NCI-H345 treated with DMSO at 0.1 percent for 48 hours (cell line): ENCODE results near the gene ARL10.

Experiments
- DNase-seq: peaks from one replicate; lab custom pipeline; 2025; ENCODE audit not compliant: unreplicated experiment; lab: John Stamatoyannopoulos, UW

The ARL10 gene

GRCh38 chr5:176410486-176411180 lies 45.3 kb downstream of the ARL10 start:
- no peak for DNase-seq

- DNase-seq: no peak
Observed at GRCh38 chr5:176412517-176413254, 47.4 kb downstream of the ARL10 start.

GRCh38 chr5:176413255-176413565 lies 47.9 kb downstream of the ARL10 start:
- no peak for DNase-seq

- no peak for DNase-seq
Observed at GRCh38 chr5:176413709-176414191, 48.5 kb downstream of the ARL10 start.

GRCh38 chr5:176414704-176415103 lies 49.4 kb downstream of the ARL10 start:
- no peak for DNase-seq

GRCh38 chr5:176415240-176415951 lies 50.1 kb downstream of the ARL10 start:
- DNase-seq: no peak

GRCh38 chr5:176415952-176416924 lies 51.0 kb downstream of the ARL10 start, which contains the start of gene CLTB:
Gene CLTB, minus strand, starts transcription at chr5:176416539. Its CDS starts 176 bp downstream, at chr5:176416363.
- DNase-seq: peak; percentile 80

GRCh38 chr5:176416965-176417364 lies 51.7 kb downstream of the ARL10 start:
- no peak for DNase-seq

GRCh38 chr5:176418251-176418650 lies 53.0 kb downstream of the ARL10 start:
- no peak for DNase-seq

GRCh38 chr5:176420086-176420485 lies 54.8 kb downstream of the ARL10 start:
- DNase-seq: no peak

- no peak for DNase-seq
Observed at GRCh38 chr5:176420972-176421544, 55.8 kb downstream of the ARL10 start.

- DNase-seq: no peak
Observed at GRCh38 chr5:176424181-176424580, 58.9 kb downstream of the ARL10 start.

GRCh38 chr5:176425138-176425537 lies 59.9 kb downstream of the ARL10 start:
- DNase-seq: no peak

- no peak for DNase-seq
Observed at GRCh38 chr5:176425791-176426190, 60.5 kb downstream of the ARL10 start.

- DNase-seq: no peak
Observed at GRCh38 chr5:176426876-176427275, 61.6 kb downstream of the ARL10 start.

GRCh38 chr5:176427971-176428370 lies 62.7 kb downstream of the ARL10 start:
- no peak for DNase-seq

- no peak for DNase-seq
Observed at GRCh38 chr5:176429972-176430371, 64.7 kb downstream of the ARL10 start.
